ACHN (cell line): Measurements from ENCODE around the gene COLGALT1.

Experiments used
- DNase-seq: peaks from one replicate; pipeline ENCODE4 v3.0.0-alpha.2; 2015
- in situ Hi-C: cut with HindIII; loops from 2 replicates; pipeline ENCODE4 v1.10.0; 2017; ENCODE audit warnings: low sequenced_read_pairs, low pct_ligation_motif_present, low pct_unique_long_range_greater_than_20kb

COLGALT1 gene

GRCh38 chr19:17627921-17628320 lies 72.5 kb downstream of the COLGALT1 start:
- DNase-seq: no peak
- in situ Hi-C loops: no loop called here

- in situ Hi-C loops: no loop called here
- DNase-seq: no peak
Measured at GRCh38 chr19:17629760-17630159, 74.3 kb downstream of the COLGALT1 start.

GRCh38 chr19:17632577-17632976 lies 77.1 kb downstream of the COLGALT1 start:
- in situ Hi-C loops: no loop called here
- no peak for DNase-seq
